Stomach (tissue), 9 donors: ENCODE results near the gene TTC27. TPM values are rescaled to one million over a fixed set of nuclear protein-coding genes. Genes with fewer than 3 reads are reported as not detected.

Experiments
- DNase-seq, 2 donors: peaks; one replicate each; pipeline versions ENCODE4 v3.0.0 to v3.0.0-alpha.2; 2013 to 2019
- H3K27ac ChIP-seq, 5 donors: fragments of 200-600 bp in 4 of 5; sonication (generic) in 4 of 5; one replicate each; pipeline ENCODE4 v1.5.1; 2013 to 2019; ENCODE audit warnings: mild to moderate bottlenecking in 1 of 5, moderate library complexity in 1 of 5
- H3K27me3 ChIP-seq, 3 donors: fragments of 200-600 bp; sonication (generic); one replicate each; pipeline ENCODE4 v1.5.1; 2017 to 2019; ENCODE audit warnings: mixed run types in 1 of 3
- H3K36me3 ChIP-seq, 4 donors: fragments of 200-600 bp; sonication (generic); 1 replicate in 3 of 4; 2 replicates in 1 of 4; pipeline ENCODE4 v1.5.1; 2016 to 2019
- H3K4me1 ChIP-seq, 4 donors: fragments of 200-600 bp; sonication (generic); one replicate each; pipeline ENCODE4 v1.5.1; 2016 to 2019
- H3K4me3 ChIP-seq, 4 donors: fragments of 200-600 bp; sonication (generic) in 3 of 4; one replicate each; pipeline ENCODE4 v1.5.1; 2016 to 2019; ENCODE audit warnings: mild to moderate bottlenecking in 1 of 4
- H3K9me3 ChIP-seq, 4 donors: fragments of 200-600 bp; sonication (generic); one replicate each; pipeline ENCODE4 v1.5.1; 2016 to 2019
- CTCF ChIP-seq, 7 experiments: fragments of 450-650 bp in 4 of 7; fragments of 200-600 bp in 3 of 7; sonication (generic) in 3 of 7; IDR thresholded peaks; one replicate each; pipeline ENCODE4 v1.5.1; 2016 to 2019; ENCODE audit warnings: antibody characterized with exemption in 7 of 7, control low read depth in 2 of 7, mild to moderate bottlenecking in 1 of 7
- EP300 ChIP-seq: sonication (generic); formaldehyde crosslinking; IDR thresholded peaks from one replicate; pipeline ENCODE4 v1.6.1; 2017; ENCODE audit warnings: antibody characterized with exemption
- POLR2A ChIP-seq, 4 donors: fragments of 450-650 bp; IDR thresholded peaks; one replicate each; pipeline ENCODE4 v1.6.1; 2016; ENCODE audit warnings: antibody characterized with exemption in 4 of 4, control low read depth in 2 of 4, mild to moderate bottlenecking in 1 of 4, moderate library complexity in 1 of 4
- POLR2AphosphoS5 ChIP-seq, 3 donors: sonication (generic); formaldehyde crosslinking; IDR thresholded peaks; one replicate each; pipeline ENCODE4 v1.6.1; 2016; ENCODE audit warnings: antibody characterized with exemption in 3 of 3
- WGBS, 5 donors: extraction: QIAGEN DNeasy Blood & Tissue Kit in 3 of 5; methylation state at CpG; one replicate each; pipeline versions ENCODE4 v1.1.5 to v1.1.7; 2013 to 2018; 5-methylcytosine and 5-hydroxymethylcytosine counted together
- intact Hi-C: fragments of 100-400 bp; cut with DNase I; formaldehyde crosslinking; loops from one replicate; pipeline ENCODE4 v1.15.1; 2023; ENCODE audit warnings: low total_unique reads
- polyA plus RNA-seq, 3 donors: library from polyadenylated mRNA; stranded (reverse); fragments of 200-250 nt; gene quantifications; one replicate each; pipeline ENCODE4 v1.2.3, GENCODE V29; 2013
- total RNA-seq, 5 donors: library from RNA; depleted of rRNA; stranded (reverse); fragments of >200 nt; gene quantifications; one replicate each; pipeline versions ENCODE4 v1.1.0 to v1.2.3, GENCODE V29; 2014 to 2016
- donor health status: healthy with polysubstance abuse.
- donor health status: Bipolar disorder and iron deficiency.
- donor health status: healthy.

TTC27 gene
- total and polyA plus RNA-seq, 8 donors, result 3.8 to 22.2 (median 5.9) TPM

GRCh38 chr2:32666704-32667103 is 38.9 kb downstream of the TTC27 start:
- Histone ChIP-seq H3K4me1 (no peaks in the 10 kb centered on the region), H3K4me3 (no peak overlapping the region), H3K27me3 (no peaks in the 10 kb centered on the region), H3K36me3 (peaks cover 0 to 45% (median 32%) of the 10 kb centered on the region in 4 donors), H3K9me3 (no peaks in the 10 kb centered on the region), H3K27ac (no peak overlapping the region)
- no peak for DNase-seq
- intact Hi-C loops, result no loop called here
- 94 to 100% (median 96%) methylated on average over 1 of the region's 1 CpG for WGBS, 5 donors
- TF ChIP-seq POLR2AphosphoS5 (IDR thresholded peaks at IDR 0.05) (no peak), EP300 (no peak), CTCF (IDR thresholded peaks at IDR 0.05) (no peak), POLR2A (IDR thresholded peaks at IDR 0.05) (no peak)

- H3K9me3 ChIP-seq, result no peaks in the 10 kb centered on the region
- H3K4me1 ChIP-seq, result no peaks in the 10 kb centered on the region
- no peak for DNase-seq
- H3K27me3 ChIP-seq, result no peaks in the 10 kb centered on the region
- peaks cover 0 to 60% (median 45%) of the 10 kb centered on the region in 4 donors for H3K36me3 ChIP-seq
- 75 to 96% (median 91%) methylated on average over 1 of the region's 1 CpG for WGBS, 5 donors
- no peak overlapping the region for H3K4me3 ChIP-seq
- no peak for TF ChIP-seq EP300
- no peak for TF ChIP-seq POLR2AphosphoS5 (IDR thresholded peaks at IDR 0.05)
- TF ChIP-seq CTCF (IDR thresholded peaks at IDR 0.05), result no peak
- TF ChIP-seq POLR2A (IDR thresholded peaks at IDR 0.05), result no peak
- H3K27ac ChIP-seq, result no peak overlapping the region
- intact Hi-C loops, result no loop called here
These were observed 40.4 kb downstream of the TTC27 start for GRCh38 chr2:32668254-32668653.

- DNase-seq, result no peak
- Histone ChIP-seq H3K27ac (no peak overlapping the region), H3K4me1 (no peaks in the 10 kb centered on the region), H3K4me3 (no peak overlapping the region), H3K9me3 (no peaks in the 10 kb centered on the region), H3K36me3 (peaks cover 0 to 71% (median 56%) of the 10 kb centered on the region in 4 donors), H3K27me3 (no peaks in the 10 kb centered on the region)
- 93 to 100% (median 97%) methylated on average over 2 of the region's 2 CpGs for WGBS, 5 donors
- intact Hi-C loops, result no loop called here
- no peak for TF ChIP-seq EP300
- no peak for TF ChIP-seq POLR2AphosphoS5 (IDR thresholded peaks at IDR 0.05)
- no peak for TF ChIP-seq CTCF (IDR thresholded peaks at IDR 0.05)
- no peak for TF ChIP-seq POLR2A (IDR thresholded peaks at IDR 0.05)
These were observed 44.2 kb downstream of the TTC27 start for GRCh38 chr2:32671885-32672533.

- DNase-seq, result peak in 1 of 2 donors; percentile 3
- no peaks in the 10 kb centered on the region for H3K27me3 ChIP-seq
- H3K9me3 ChIP-seq, result no peaks in the 10 kb centered on the region
- H3K27ac ChIP-seq, result no peak overlapping the region
- TF ChIP-seq POLR2AphosphoS5 (IDR thresholded peaks at IDR 0.05) (no peak), POLR2A (IDR thresholded peaks at IDR 0.05) (no peak), EP300 (no peak), CTCF (IDR thresholded peaks at IDR 0.05) (no peak)
- intact Hi-C loops, result no loop called here
- no peaks in the 10 kb centered on the region for H3K4me1 ChIP-seq
- H3K36me3 ChIP-seq, result peaks cover 0 to 64% (median 51%) of the 10 kb centered on the region in 4 donors
- no peak overlapping the region for H3K4me3 ChIP-seq
These were observed 51.0 kb downstream of the TTC27 start for GRCh38 chr2:32678825-32679224.
